22Rv1 (cell line): ENCODE measurements around the gene FCRL6.

Experiments used
- H3K27ac ChIP-seq: fragments of 450-650 bp; 2 replicates; pipeline ENCODE4 v1.5.1; 2017
- CTCF ChIP-seq: fragments of 450-650 bp; IDR thresholded peaks from 2 replicates; pipeline ENCODE4 v1.5.1; 2017; ENCODE audit warnings: mild to moderate bottlenecking
- ZFX ChIP-seq: fragments of 450-650 bp; IDR thresholded peaks from 2 replicates; pipeline ENCODE4 v1.6.1; 2017; ENCODE audit warnings: antibody characterized with exemption, borderline replicate concordance

Gene FCRL6

GRCh38 chr1:159821171-159821867, 19.2 kb downstream of the FCRL6 start:
- TF ChIP-seq CTCF = peak; percentile 99
- no peak for TF ChIP-seq ZFX
- no peak overlapping the region for H3K27ac ChIP-seq

- no peak for TF ChIP-seq ZFX
- no peak for TF ChIP-seq CTCF
- H3K27ac ChIP-seq = no peak overlapping the region
These were observed 21.2 kb downstream of the FCRL6 start for GRCh38 chr1:159823406-159823805.

- no peak overlapping the region for H3K27ac ChIP-seq
- no peak for TF ChIP-seq CTCF
- TF ChIP-seq ZFX = no peak
These were observed 23.4 kb downstream of the FCRL6 start for GRCh38 chr1:159825564-159825963.

- no peak for TF ChIP-seq CTCF
- TF ChIP-seq ZFX = no peak
- H3K27ac ChIP-seq = no peak within 1 kb of the TSS
These were observed 24.4 kb downstream of the FCRL6 start, which contains the start of gene SLAMF8 for GRCh38 chr1:159826441-159827101. SLAMF8 (plus strand) TSS chr1:159826873; CDS start chr1:159826899, 26 bp downstream.

- no peak overlapping the region for H3K27ac ChIP-seq
- TF ChIP-seq CTCF (no peak), ZFX (no peak)
These were observed 24.9 kb downstream of the FCRL6 start for GRCh38 chr1:159827102-159827490.

GRCh38 chr1:159827549-159827948, 25.4 kb downstream of the FCRL6 start:
- no peak overlapping the region for H3K27ac ChIP-seq

More at GRCh38 chr1:159827549-159827948, 25.4 kb downstream of the FCRL6 start:
- TF ChIP-seq CTCF = no peak
- TF ChIP-seq ZFX = no peak
